Skin epidermis (tissue), 12 donors: ENCODE data around the gene HSPB8.
"Not testable (repeated sequence)": the region's sequence is repeated elsewhere in the genome, so short reads cannot be mapped to it uniquely, and the experiment has no call there.

Experiments
- H3K27ac ChIP-seq, 21 experiments: fragments of 200-600 bp; sonication (generic) in 11 of 21; one replicate each; pipeline ENCODE4 v1.5.0; 2020; ENCODE audit warnings: mild to moderate bottlenecking in 3 of 21, inconsistent platforms in 2 of 21, moderate library complexity in 2 of 21
- H3K4me3 ChIP-seq, 7 experiments: fragments of 200-600 bp; sonication (generic) in 2 of 7; one replicate each; pipeline ENCODE4 v1.5.0; 2020; ENCODE audit warnings: inconsistent platforms in 2 of 7, mild to moderate bottlenecking in 2 of 7, moderate library complexity in 1 of 7

HSPB8 gene

DNA sequence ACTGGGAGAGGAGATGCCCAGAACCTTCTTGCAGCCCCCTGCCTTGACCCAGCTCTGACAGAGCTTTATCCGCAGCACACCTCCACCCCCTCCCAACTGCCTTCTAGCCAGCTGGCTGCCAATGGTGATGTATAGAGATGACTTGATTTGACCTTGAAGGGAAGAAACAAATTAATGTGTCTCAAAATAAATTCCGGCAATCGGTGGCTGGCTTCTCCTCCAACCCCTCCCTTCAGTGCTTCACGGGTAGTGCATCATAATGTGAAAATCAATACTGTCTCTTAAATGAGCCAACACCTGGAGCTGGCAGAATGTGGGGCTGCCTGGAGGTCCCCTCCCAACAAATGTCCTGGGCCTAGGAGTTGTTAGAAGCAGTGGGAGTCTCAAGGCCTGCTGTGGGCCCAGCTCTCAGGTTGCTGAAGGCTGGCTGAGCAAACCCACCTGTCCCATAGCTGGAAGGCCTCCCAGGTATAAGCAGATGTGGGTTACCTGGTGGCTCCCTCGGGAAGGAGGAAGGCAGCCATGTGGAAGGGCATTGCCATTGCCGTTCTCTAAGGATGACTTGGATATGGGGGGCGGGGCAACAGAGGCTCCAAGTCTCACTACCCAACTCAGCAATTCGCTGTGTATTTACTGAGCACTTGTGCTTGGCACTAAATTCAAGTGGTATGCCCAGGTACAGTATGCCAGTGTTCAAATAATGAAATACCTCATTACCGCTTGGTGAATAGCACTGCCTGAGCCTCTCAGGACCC lies 23.2 kb downstream of the HSPB8 start:
- Histone ChIP-seq H3K4me3 (no peak overlapping the region), H3K27ac (no peak overlapping the region)

DNA sequence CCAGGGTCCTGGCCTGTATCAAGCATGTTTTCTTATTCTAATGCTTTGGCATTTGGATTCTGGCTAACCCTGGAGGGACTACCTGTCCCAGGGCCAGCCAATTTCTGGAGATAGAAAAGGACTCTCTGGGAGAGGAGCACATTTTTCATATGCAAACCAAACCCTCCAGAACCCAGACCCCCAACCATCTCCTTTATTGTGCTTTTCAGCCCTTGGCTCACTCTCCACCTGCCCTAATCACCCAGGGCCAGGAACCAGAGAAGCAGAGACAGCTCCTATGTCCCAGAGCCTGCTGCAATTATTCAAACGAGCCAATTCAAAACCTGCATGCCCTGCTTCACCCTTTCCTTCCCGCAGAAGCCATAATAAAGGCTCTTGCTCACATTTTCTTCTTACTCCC lies 23.8 kb downstream of the HSPB8 start:
- no peak overlapping the region for H3K27ac ChIP-seq
- no peak overlapping the region for H3K4me3 ChIP-seq

DNA sequence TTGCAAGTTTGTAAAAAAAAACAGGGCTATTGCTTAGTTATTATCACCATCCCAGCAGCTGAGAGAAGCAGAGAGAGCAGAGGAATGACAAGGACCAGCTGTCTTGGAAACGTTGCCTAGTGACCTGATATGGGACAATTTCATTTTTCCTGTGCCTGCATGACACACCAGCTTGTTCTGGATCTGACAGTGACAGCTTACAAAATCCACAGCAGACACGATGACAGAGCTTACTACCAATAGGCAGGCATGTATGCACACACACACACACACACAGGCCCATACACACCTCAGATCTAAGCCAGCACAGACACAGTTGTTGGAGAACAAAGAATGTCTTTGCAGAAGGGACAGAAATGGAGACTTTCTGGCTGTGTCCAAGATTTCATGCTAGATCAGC lies 25.4 kb downstream of the HSPB8 start:
- Histone ChIP-seq H3K27ac (no peak overlapping the region), H3K4me3 (no peak overlapping the region)

DNA sequence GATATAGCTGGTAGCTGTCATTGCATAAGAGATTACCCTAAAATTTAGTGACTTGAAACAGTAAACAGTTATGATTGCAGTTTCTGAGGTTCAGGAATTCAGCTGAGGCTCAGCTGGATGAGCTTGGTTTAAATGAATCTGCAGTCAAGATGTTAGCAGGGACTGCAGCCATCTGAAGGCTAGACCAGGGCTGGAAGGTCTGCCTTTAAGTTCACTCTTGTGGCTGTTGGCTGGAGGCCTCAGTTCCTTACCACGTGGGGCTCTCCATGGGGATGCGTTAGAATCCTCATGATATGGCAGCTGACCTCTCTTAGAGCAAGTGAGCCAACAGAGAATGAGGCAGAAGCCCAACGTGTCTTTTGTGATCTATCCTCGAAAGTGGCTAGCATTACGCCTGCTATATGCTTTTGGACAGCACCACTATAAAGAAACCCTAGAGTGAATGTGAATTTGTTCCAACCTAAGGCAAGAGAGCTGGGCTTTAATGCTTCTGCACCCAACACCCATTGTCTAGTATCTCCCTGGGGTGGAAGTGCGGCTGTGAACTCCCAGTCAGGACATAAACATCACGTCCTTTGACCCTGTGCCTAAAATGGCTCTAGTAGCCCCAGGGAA lies 26.0 kb downstream of the HSPB8 start:
- Histone ChIP-seq H3K4me3 (no peak overlapping the region), H3K27ac (no peak overlapping the region)

DNA sequence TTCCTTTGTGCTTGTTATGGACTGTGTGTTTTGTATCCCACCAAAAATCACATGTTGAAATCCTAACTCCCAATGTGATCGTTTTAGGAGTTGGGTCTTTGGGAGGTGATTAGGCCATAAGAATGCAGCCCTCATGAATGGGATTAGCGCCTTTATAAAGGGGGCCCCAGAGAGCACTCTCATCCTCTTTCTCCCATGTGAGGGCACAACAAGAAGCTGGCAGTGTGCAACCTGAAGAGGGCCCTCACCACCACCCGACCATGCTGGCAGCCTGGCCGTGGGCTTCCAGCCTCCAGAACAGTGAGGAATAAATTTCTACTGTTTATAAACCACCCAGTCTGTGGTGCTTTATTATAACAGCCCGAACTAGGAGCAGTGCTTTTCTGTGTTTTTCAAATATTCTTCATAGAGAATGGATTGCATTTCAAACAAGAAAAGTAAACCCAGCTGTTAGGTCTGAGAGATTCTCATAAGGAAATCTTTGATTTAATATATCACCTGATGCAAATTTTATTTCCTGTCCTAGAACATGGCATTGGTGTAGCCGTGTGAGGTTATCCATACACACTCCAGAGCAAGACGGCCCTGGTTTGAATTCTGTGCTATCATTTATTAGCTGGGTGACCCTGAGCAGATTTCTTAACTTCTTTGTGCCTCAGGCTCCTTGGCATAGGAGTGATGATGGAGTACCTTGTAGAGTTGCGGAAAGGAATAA lies 27.8 kb downstream of the HSPB8 start:
- Histone ChIP-seq H3K27ac (peak overlapping the region in 1 of 21 experiments; percentile 13), H3K4me3 (no peak overlapping the region)

DNA sequence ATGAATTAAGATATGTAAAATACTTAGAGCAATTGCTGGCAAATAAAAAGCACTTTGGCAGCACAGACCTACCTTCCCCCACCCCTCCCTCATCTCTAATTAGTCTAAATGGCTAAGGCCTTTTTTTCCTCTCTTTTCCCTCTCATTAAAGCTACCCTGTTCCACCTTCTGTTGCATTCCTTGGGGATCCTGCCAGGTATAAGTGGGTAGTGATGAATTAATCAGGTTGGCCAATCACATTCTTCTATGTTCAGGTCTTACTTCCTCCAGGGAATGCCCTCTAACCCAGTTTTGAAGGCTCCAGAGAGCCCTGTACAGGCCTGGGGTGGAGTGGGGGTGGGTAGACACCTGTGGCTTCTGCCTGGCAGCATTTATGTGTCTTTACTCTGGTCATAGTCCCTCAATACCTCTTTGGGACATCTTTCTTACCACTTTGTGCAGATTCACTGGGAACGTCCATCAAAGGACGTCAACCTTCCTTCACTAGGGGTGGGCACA lies 28.4 kb downstream of the HSPB8 start:
- peak overlapping the region in 4 of 21 experiments; percentile 25 to 44 (median 38) for H3K27ac ChIP-seq
- no peak overlapping the region for H3K4me3 ChIP-seq

DNA sequence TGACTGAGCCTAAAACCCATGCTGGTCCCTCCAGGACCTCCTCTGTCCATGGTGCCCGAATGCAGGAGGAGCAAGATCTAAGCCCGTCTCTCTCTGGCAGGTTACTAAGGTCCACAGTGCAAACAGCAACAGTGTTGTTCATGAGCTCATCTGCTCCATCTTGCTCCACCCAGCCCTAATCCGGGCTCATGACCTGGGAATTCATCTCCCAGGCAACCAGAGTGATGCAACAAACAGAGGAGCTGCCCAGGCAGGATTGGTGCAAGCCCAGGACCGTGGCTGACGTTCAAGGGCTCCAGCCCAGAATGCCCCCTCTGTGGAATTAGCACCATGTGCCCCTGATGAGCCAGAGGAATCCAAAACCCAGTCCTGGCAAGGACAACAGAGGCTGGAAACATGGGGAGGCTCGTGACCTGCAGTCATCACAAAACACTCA lies 29.9 kb downstream of the HSPB8 start:
- Histone ChIP-seq H3K27ac (peak overlapping the region in 5 of 21 experiments; percentile 3 to 49 (median 33)), H3K4me3 (no peak overlapping the region)

DNA sequence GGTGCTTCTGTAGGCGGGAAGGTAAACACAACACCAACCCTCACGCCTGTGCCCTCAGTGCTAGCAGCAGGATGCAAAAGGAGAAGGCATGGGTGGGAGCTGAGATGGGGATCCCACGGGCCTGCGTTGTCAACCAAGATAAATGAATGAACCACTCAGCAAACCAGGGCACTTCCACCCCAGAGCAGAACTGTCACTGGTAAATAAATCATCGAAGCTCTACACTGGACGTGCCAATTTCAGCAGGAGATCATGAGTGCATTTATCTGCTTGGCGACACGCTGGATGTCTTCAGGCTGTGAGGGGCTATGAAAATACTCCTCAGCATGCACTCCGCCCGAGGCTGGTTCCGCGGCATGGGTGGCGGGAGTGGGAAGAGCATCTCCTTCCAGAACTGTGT lies 33.2 kb downstream of the HSPB8 start:
- H3K27ac ChIP-seq = no peak overlapping the region

DNA sequence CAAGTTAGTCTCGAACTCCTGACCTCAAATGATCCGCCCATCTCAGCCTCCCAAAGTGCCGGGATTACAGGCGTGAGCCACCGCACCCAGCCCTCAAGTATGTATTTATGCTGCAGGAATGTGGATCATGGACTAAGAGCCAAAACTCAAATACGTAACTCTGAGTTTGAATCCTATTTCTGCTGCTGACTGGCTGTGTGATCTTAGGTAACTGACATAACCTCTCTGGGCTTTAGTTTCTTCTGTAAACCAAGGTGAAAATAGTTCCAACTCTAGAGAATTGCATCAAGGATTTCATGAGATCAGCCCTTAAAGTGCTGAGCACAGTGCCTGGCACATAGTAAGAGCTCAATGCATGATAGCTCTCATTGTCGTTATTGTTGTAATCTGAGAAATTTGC lies 37.4 kb downstream of the HSPB8 start:
- no peak overlapping the region for H3K27ac ChIP-seq
- H3K4me3 ChIP-seq = no peak overlapping the region

More for the DNA sequence above, 33.2 kb downstream of the HSPB8 start:
- no peak overlapping the region for H3K4me3 ChIP-seq

DNA sequence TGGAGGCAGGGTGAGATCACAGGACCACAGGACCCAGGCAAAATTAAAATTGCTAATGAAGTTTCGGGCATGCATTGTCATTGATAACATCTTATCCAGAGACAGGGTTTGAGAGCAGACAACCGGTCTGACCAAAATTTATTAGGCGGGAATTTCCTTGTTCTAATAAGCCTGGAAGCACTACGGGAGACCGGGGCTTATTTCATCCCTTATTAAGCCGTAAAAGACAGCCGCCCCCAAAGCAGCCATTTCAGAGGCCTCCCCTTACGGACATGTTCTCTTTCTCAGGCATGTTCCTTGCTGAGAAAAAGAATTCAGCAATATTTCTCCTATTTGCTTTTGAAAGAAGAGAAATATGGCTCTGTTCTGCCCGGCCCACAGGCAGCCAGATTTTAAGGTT lies 40.1 kb downstream of the HSPB8 start:
- H3K4me3 ChIP-seq, H3K27ac ChIP-seq: not testable (repeated sequence)

DNA sequence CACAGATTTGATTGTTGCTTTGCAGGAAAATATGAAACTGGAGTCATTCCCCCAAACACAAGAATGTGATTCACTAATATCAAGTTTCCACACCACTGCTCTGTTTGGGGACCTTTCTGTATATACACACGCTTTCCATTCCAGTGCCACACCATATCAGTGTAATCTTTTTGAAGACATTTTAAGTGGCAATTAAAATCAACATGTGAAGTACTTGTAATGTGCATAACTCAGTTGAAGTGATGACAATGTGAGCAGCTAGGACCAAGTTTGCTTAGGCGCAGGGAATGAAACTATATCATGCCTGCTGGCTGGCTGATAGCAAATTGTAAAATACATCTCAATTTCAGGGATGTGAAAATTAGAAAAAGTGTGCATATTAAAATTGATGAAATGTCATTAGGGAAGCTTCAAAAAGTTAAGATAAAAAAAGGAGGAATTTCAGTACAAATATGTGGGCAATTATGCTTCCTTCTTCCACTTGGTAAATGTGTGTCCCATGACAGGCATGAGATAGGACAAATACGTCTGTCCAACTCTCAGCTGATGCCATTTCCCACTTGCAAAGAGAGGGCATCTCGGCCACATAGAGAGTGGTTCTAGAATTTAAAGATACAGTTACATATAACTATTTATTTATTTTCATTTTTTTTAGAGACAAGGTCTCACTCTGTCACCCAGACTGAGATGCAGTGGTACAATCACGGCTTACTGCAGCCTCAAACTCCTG lies 43.7 kb downstream of the HSPB8 start:
- Histone ChIP-seq H3K27ac (no peak overlapping the region), H3K4me3 (no peak overlapping the region)

DNA sequence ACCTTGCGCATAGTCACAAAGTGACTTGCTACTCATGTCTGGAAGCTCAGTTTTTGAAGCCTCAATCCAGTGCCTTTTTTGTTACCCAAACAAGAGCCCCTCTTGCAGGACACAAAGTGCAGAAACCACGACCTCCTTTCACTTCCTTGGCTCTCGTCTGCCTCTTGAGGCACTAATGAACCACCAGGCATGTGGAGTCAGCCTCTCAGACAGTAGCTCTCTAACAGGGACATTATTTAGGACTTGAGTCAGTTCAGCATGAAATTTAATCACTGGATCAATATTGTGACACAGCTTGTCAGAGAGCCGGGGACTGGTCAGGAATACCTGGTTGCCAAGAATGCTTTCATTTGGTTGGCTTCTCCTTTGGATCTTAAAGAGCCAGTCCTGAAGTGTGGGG lies 46.7 kb downstream of the HSPB8 start:
- Histone ChIP-seq H3K4me3 (no peak overlapping the region), H3K27ac (no peak overlapping the region)

DNA sequence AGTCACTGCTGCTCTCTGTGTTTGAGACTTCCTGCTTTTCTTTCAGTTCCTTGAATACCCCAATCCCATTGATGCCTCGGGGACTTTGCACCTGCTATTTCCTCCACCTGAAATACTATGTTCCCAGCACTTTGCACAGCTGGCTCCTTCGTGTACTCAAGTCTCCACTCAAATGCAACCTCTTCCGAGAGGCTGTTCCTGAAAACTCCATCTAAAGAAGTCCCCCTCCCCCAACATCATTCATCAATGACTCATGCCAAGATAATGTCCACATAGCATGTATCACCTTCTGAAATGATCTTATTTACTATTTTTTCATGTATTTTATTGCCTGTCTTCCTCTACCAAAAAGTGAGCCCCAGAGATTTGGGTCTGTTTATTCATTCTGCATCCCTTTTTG lies 48.6 kb downstream of the HSPB8 start:
- no peak overlapping the region for H3K27ac ChIP-seq
- no peak overlapping the region for H3K4me3 ChIP-seq

DNA sequence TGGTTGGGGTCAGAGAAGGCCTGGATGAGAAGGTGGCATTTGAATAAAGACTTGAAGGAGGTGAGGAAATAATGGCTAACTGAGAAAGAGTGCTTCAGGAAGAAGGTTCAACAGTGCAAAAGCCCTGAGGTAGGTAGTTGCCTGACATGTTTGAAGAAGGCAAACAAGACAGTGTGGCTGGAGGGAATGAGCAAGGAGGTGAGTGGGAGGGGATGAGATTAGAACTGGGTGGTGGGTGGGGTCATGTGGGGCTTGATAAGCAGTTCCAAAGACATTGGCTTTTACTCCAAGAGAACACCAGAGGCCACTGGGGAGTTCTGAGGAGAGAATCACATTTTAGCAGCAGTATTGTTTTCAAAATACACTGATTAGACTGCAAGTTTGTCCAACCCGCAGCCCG lies 50.5 kb downstream of the HSPB8 start:
- no peak overlapping the region for H3K27ac ChIP-seq
- H3K4me3 ChIP-seq = no peak overlapping the region

DNA sequence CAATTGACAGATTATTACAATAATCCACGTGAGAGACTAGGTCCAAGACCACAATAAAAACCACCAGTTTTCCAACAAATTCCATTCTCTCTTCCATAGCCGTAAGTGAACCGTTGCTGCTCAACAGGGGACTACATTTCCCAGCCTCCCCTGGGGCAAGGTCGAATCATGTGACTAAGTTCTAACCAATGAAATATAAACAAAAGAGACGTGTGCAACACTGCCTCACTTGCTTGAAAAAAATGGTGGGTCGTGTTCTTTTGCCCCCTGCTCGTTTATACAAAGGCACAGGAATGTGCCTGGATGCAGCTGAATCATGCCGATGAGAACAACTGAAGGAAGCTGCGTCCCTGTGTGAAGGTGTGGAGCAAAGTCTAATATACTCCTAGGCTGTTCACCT lies 51.1 kb downstream of the HSPB8 start:
- Histone ChIP-seq H3K4me3 (no peak overlapping the region), H3K27ac (no peak overlapping the region)

DNA sequence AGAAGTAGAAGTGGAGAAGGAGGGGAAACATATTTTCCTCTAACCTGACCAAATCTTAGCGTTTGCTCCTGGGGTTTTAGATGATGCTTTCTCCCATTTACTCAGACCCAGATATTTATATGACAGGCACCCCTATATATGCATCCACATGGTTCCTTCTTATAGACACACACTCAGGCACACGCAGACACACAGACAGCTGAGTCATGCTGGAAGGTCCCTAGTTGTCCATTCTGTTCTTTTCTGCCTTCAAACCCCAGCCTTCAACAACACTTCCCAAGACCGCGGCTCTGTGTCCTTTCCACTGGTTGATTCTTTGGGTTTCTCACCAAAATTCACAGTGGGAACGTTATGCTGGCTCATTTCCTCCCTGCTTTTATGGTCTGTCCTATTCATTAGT lies 52.1 kb downstream of the HSPB8 start:
- Histone ChIP-seq H3K27ac (no peak overlapping the region), H3K4me3 (no peak overlapping the region)

DNA sequence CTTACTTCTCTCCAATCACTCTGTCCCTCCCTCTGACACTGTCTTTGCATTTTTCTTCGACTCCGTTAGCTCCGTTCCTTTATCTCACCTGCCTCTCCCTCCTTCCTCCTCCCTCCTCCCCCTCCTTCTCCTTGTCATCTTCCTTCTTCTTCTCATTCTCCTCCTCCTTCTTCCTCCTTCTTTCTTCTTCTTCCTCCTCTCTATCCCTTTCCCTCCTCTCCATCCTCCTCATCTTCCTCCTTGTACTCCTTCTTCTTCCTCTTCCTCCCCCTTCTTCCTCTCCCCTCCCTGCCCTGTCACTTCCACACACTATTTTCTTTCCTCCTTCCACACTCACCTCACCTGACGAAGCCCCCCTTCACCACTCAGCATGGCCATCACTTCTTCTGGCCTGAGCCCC lies 53.0 kb downstream of the HSPB8 start:
- no peak overlapping the region for H3K4me3 ChIP-seq
- no peak overlapping the region for H3K27ac ChIP-seq

DNA sequence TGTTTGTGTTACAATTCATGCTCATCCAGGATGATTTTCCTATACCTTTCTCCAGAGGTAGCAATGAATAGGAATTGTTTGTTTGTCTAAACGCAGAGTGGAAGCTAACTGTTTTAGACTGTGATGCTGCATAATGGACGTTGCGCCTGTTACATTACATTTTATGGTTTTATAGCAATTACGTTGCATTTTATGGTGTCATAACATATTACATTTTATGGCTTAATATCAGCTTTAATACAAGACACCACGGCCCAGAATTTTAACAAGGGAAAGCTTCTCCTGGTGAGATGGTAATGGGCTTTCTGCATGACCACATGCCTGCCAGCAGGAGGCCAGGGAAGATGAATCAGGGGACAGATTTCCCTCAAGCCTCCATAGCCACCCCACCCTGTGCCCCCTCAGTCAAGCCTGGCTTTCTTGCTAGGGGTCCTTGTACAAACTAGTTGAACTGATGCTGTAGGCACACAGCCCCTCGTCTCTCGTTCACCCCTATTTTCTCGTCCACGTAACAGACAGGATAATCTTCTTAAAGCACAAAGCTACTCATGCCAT lies 56.5 kb downstream of the HSPB8 start:
- Histone ChIP-seq H3K27ac (no peak overlapping the region), H3K4me3 (no peak overlapping the region)

DNA sequence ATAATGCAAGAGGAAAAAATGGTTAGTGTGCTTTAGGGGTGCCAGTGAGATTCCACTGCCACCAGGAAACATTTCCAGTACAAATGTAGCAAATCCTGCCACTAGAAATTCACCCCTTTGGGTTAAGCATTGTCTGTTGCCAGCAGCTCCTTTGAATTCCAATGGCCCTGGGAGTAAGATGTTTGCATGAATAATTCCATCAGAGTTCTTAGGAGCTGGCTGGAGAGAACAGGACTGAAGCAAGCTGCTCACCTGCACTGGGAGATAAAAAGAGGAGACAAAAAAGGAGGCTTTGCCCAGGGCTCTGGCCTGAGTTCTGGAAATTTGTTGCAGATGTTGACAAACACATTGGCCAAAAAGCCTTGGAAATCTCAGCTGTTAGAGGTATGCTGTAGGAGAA lies 57.6 kb downstream of the HSPB8 start:
- Histone ChIP-seq H3K4me3 (no peak overlapping the region), H3K27ac (no peak overlapping the region)

DNA sequence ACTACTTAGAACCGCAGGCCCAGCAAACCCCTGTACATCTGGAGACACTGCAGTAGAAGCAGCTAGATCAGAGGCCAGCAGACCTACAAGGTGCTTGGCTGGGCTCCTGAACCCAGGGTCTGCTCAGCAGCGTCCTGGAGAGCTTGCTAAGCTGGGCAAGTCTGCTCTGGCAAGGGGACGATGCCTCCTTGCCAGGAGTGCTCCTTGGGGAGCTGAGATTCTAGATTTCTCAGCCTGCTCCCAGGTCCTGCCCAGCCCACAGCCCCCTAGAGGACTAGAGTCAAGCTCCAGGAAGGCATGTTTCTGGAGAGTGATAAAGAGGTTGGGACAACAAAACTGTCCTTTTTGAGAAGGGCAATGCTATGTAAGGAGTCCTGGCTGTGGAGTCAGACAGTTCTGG lies 60.3 kb downstream of the HSPB8 start:
- no peak overlapping the region for H3K4me3 ChIP-seq
- no peak overlapping the region for H3K27ac ChIP-seq
